Stimulated activated memory B cell treated with anti-CD40 and anti-IgM and Interleukin-4, amounts not matched to agents 10 μg/mL and 1 μg/mL and 100 μg/mL, for 72 hours (primary cell): ENCODE results near the gene GPBAR1.

Experiments
- ATAC-seq: fragments of 150-1000 bp; cut with Tn5 transposase; 2 replicates; pipeline ENCODE4 v1.10.0; 2021
- H3K27ac Mint-ChIP-seq: one replicate; pipeline ENCODE4 v1.8.0; 2022; ENCODE audit warnings: mild to moderate bottlenecking, mixed read lengths
- H3K27me3 Mint-ChIP-seq: one replicate; pipeline ENCODE4 v1.8.0; 2022; ENCODE audit warnings: mixed read lengths
- H3K36me3 Mint-ChIP-seq: one replicate; pipeline ENCODE4 v1.8.0; 2022; ENCODE audit warnings: mixed read lengths
- H3K4me1 Mint-ChIP-seq: one replicate; pipeline ENCODE4 v1.8.0; 2022; ENCODE audit warnings: mixed read lengths
- H3K4me3 Mint-ChIP-seq: one replicate; pipeline ENCODE4 v1.8.0; 2022; ENCODE audit warnings: mild to moderate bottlenecking, moderate library complexity, mixed read lengths
- H3K9me3 Mint-ChIP-seq: one replicate; pipeline ENCODE4 v1.8.0; 2022; ENCODE audit warnings: mixed read lengths

Gene GPBAR1

DNA sequence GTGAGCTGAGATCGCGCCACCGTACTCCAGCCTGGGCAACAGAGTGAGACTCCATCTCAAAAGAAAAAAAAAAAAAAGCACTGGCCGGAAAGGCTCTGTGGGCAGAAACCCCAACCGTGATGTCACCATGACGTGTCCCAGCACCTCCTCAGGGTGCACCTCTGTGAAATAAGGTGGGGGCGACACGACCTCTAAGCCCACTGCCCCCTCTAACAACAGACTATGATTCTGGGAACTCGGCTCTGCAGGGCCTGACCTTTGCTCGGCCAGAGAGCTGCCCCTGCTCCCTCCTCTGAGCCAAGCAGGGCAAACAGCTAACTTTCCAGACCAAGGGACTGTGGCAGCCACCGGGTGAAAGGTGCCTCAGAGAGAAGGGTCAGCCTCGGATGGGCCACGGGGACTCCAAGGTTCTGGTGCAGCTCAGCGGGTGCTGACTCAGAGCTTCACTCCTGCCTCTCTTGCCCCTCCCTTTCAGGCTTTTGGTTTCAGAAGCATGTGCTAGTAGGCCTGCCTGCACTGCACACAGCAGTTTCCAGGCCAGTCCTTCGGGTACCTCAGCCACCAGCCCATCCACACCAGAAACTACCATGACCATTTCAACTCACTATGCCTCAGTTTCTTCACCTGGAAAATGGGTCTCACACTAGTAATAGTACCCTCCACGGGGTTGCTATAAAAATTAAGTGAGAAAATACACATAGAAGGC is 23.4 kb downstream of the GPBAR1 start:
- H3K9me3 Mint-ChIP-seq, result no peaks in the 10 kb centered on the region
- H3K27ac Mint-ChIP-seq, result peak overlapping the region; percentile 82
- peak overlapping the region; percentile 67 for H3K4me3 Mint-ChIP-seq
- H3K4me1 Mint-ChIP-seq, result peaks cover 81% of the 10 kb centered on the region
- H3K27me3 Mint-ChIP-seq, result no peaks in the 10 kb centered on the region
- peak; percentile 72 for ATAC-seq
- H3K36me3 Mint-ChIP-seq, result peaks cover 20% of the 10 kb centered on the region

- H3K27ac Mint-ChIP-seq, result peak overlapping the region; percentile 82
- H3K4me1 Mint-ChIP-seq, result peaks cover 84% of the 10 kb centered on the region
- no peak for ATAC-seq
- no peaks in the 10 kb centered on the region for H3K9me3 Mint-ChIP-seq
- H3K27me3 Mint-ChIP-seq, result no peaks in the 10 kb centered on the region
- peak overlapping the region; percentile 80 for H3K4me3 Mint-ChIP-seq
- H3K36me3 Mint-ChIP-seq, result peaks cover 13% of the 10 kb centered on the region
These were observed 24.8 kb downstream of the GPBAR1 start for GRCh38 chr2:218285604-218286003.

GRCh38 chr2:218286570-218287459 is 26.0 kb downstream of the GPBAR1 start:
- peak overlapping the region; percentile 80 for H3K4me3 Mint-ChIP-seq
- H3K4me1 Mint-ChIP-seq, result peaks cover 96% of the 10 kb centered on the region
- H3K27ac Mint-ChIP-seq, result peak overlapping the region; percentile 82
- H3K27me3 Mint-ChIP-seq, result no peaks in the 10 kb centered on the region
- peak; percentile 84 for ATAC-seq
- peaks cover 7% of the 10 kb centered on the region for H3K36me3 Mint-ChIP-seq
- no peaks in the 10 kb centered on the region for H3K9me3 Mint-ChIP-seq

DNA sequence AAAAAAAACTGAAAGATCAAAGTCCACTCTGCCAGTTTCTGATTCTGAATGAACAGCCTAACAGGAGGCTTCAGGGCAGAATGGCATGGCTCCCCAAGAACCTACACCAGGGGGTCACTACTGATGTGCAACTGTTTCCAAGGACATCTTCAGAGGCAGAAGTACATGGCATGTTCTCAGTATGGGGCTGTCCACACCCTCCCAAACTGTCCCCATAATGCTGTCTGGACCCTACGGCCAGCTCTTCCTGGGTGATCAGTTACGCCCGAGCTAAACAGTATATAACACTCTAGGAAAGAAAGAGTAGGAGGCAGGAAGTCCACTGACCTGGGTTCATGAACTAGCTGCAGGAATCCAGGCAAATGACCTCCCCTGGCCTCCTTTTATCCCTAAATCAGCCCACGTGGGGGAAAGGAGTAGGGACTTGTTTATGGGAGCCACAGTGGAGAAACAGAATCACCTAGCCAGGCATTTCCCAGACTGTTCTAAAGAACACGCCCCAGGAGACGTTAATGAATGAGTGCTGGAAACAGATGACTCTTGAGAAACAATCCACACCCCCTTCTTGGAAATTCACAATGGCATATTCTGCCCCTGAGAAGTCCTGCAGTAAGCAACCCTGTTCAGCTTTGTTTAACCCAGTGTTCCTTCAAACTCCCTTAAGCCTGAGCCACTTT is 29.0 kb downstream of the GPBAR1 start:
- H3K4me1 Mint-ChIP-seq, result peaks cover 94% of the 10 kb centered on the region
- no peaks in the 10 kb centered on the region for H3K27me3 Mint-ChIP-seq
- H3K27ac Mint-ChIP-seq, result peak overlapping the region; percentile 83
- peaks cover 6% of the 10 kb centered on the region for H3K36me3 Mint-ChIP-seq
- no peak for ATAC-seq
- peak overlapping the region; percentile 86 for H3K4me3 Mint-ChIP-seq
- no peaks in the 10 kb centered on the region for H3K9me3 Mint-ChIP-seq

GRCh38 chr2:218290316-218291261 is 29.8 kb downstream of the GPBAR1 start:
- no peaks in the 10 kb centered on the region for H3K9me3 Mint-ChIP-seq
- peaks cover 93% of the 10 kb centered on the region for H3K4me1 Mint-ChIP-seq
- no peaks in the 10 kb centered on the region for H3K27me3 Mint-ChIP-seq
- ATAC-seq, result peak; percentile 85
- H3K4me3 Mint-ChIP-seq, result peak overlapping the region; percentile 86
- peaks cover 6% of the 10 kb centered on the region for H3K36me3 Mint-ChIP-seq
- H3K27ac Mint-ChIP-seq, result peak overlapping the region; percentile 83

- peak overlapping the region; percentile 86 for H3K4me3 Mint-ChIP-seq
- H3K27ac Mint-ChIP-seq, result peak overlapping the region; percentile 83
- H3K36me3 Mint-ChIP-seq, result peaks cover 6% of the 10 kb centered on the region
- ATAC-seq, result peak; percentile 2
- H3K4me1 Mint-ChIP-seq, result peaks cover 84% of the 10 kb centered on the region
- no peaks in the 10 kb centered on the region for H3K9me3 Mint-ChIP-seq
- no peaks in the 10 kb centered on the region for H3K27me3 Mint-ChIP-seq
These were observed 30.7 kb downstream of the GPBAR1 start for GRCh38 chr2:218291318-218292047.

- no peaks in the 10 kb centered on the region for H3K9me3 Mint-ChIP-seq
- H3K36me3 Mint-ChIP-seq, result peaks cover 6% of the 10 kb centered on the region
- H3K4me1 Mint-ChIP-seq, result peaks cover 76% of the 10 kb centered on the region
- no peaks in the 10 kb centered on the region for H3K27me3 Mint-ChIP-seq
- peak within 1 kb of the TSS; percentile 86 for H3K4me3 Mint-ChIP-seq
- H3K27ac Mint-ChIP-seq, result peak within 1 kb of the TSS; percentile 83
- ATAC-seq, result peak; percentile 91
These were observed 31.5 kb downstream of the GPBAR1 start, which contains the start of gene TMBIM1 for GRCh38 chr2:218292048-218293014. Gene TMBIM1 (minus strand): TSS chr2:218292503. CDS start chr2:218282141, 10,362 bp downstream.

DNA sequence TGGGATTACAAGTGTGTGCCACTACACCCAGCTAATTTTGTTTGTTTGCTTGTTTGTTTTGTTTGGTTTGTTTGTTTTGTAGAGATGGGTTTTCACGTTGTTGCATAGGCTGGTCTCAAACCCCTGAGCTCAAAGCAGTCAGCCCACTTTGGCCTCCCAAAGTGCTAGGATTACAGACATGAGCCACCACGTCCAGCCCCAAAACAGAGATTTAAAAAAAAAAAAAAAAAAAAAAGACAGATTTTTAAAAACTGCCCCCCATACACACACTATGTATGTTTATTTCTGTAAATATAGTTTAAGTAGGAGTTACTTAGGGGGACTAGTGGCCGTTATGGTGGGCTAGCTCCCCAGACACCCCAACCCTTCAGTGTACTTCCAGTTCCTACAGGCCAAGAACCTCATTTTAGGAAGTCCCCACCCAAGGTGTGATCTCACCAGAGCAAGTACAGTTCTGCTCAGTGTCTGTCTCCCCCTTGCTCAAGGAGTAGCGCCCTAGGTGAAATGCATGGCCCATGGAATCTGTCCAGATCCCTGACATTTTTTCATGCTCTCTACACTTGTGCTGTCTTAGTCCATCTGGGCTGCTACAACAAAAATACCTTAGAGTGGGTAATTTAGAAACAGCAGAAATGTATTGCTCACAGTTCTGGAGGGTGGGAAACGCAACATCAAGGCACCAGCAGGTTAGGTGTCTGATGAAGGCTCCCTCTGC is 33.1 kb downstream of the GPBAR1 start:
- peaks cover 61% of the 10 kb centered on the region for H3K4me1 Mint-ChIP-seq
- peak overlapping the region; percentile 71 for H3K27ac Mint-ChIP-seq
- no peak for ATAC-seq
- H3K27me3 Mint-ChIP-seq, result no peaks in the 10 kb centered on the region
- peaks cover 6% of the 10 kb centered on the region for H3K36me3 Mint-ChIP-seq
- H3K4me3 Mint-ChIP-seq, result no peak overlapping the region
- no peaks in the 10 kb centered on the region for H3K9me3 Mint-ChIP-seq

GRCh38 chr2:218294430-218295022 is 33.7 kb downstream of the GPBAR1 start:
- Mint-ChIP-seq H3K27me3 (no peaks in the 10 kb centered on the region), H3K27ac (peak overlapping the region; percentile 71), H3K4me1 (peaks cover 55% of the 10 kb centered on the region), H3K9me3 (no peaks in the 10 kb centered on the region), H3K4me3 (no peak overlapping the region), H3K36me3 (peaks cover 6% of the 10 kb centered on the region)
- no peak for ATAC-seq

GRCh38 chr2:218295029-218295428 is 34.2 kb downstream of the GPBAR1 start:
- no peaks in the 10 kb centered on the region for H3K27me3 Mint-ChIP-seq
- peak overlapping the region; percentile 71 for H3K27ac Mint-ChIP-seq
- peaks cover 50% of the 10 kb centered on the region for H3K4me1 Mint-ChIP-seq
- no peaks in the 10 kb centered on the region for H3K9me3 Mint-ChIP-seq
- no peak overlapping the region for H3K4me3 Mint-ChIP-seq
- peaks cover 4% of the 10 kb centered on the region for H3K36me3 Mint-ChIP-seq
- ATAC-seq, result no peak

- no peaks in the 10 kb centered on the region for H3K9me3 Mint-ChIP-seq
- no peak overlapping the region for H3K27ac Mint-ChIP-seq
- ATAC-seq, result no peak
- H3K4me3 Mint-ChIP-seq, result no peak overlapping the region
- H3K27me3 Mint-ChIP-seq, result no peaks in the 10 kb centered on the region
- H3K4me1 Mint-ChIP-seq, result peaks cover 39% of the 10 kb centered on the region
- no peaks in the 10 kb centered on the region for H3K36me3 Mint-ChIP-seq
These were observed 35.4 kb downstream of the GPBAR1 start for GRCh38 chr2:218296200-218296599.

GRCh38 chr2:218296847-218297246 is 36.0 kb downstream of the GPBAR1 start:
- H3K27me3 Mint-ChIP-seq, result no peaks in the 10 kb centered on the region
- no peak overlapping the region for H3K27ac Mint-ChIP-seq
- H3K4me3 Mint-ChIP-seq, result no peak overlapping the region
- ATAC-seq, result no peak
- H3K9me3 Mint-ChIP-seq, result no peaks in the 10 kb centered on the region
- no peaks in the 10 kb centered on the region for H3K36me3 Mint-ChIP-seq
- peaks cover 37% of the 10 kb centered on the region for H3K4me1 Mint-ChIP-seq
